Sigmoid colon (tissue), 3 donors: ENCODE data around the gene INPP5D.

Experiments
- POLR2A ChIP-seq, 2 donors: fragments of 450-650 bp; IDR thresholded peaks; one replicate each; pipeline ENCODE4 v1.6.1; 2016; ENCODE audit warnings: antibody characterized with exemption in 2 of 2, mild to moderate bottlenecking in 2 of 2, moderate library complexity in 2 of 2
- TF ChIP-seq, protein P1 (sequence below), 4 experiments: fragments of 450-650 bp in 3 of 4; fragments of 200-600 bp in 1 of 4; IDR thresholded peaks; one replicate each; pipeline ENCODE4 v1.5.1; 2016 to 2019; ENCODE audit warnings: antibody characterized with exemption in 4 of 4, mild to moderate bottlenecking in 3 of 4, moderate library complexity in 2 of 4

DNA sequence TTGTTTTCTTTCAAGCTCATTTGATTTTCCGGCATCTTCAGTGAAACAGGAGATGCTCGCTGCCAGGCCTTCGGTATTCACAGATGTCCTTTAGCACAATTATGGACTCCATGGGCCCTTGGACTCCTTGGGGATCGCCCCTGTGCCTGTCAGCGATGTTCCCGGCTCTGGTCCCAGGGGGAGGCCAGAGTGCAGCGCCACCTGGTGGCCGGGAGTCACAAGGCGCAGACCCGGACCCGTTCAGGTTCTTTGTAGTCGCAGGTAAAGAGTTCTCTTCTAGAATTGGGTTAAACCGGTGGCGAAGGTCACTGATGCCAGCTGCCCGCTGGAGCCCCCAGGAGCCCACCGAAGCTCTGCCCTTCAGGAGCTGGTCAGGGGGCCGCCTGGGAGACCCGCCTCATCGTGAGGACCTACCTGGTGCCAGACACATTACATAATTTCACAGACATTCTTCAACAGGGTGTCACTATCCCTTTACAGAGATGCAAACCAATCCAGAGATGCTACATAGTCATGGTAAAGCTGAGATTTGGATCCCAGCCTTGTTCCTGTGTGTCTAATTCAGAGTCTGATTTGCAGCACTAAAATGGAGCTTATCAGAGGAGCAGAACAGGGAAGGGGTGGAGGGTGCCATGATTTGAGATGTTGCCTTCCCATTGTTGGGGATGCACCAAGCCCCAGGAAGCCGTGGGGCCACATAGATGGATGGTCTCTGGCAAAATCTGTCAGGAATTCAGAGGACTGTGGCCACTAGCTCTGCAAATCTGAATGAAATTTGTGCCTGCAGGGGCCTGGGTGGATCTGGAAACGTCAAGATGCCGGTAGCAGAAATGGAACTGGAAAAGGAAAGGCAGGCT is 6.0 kb upstream of the INPP5D start:
- TF ChIP-seq, protein P1, sequence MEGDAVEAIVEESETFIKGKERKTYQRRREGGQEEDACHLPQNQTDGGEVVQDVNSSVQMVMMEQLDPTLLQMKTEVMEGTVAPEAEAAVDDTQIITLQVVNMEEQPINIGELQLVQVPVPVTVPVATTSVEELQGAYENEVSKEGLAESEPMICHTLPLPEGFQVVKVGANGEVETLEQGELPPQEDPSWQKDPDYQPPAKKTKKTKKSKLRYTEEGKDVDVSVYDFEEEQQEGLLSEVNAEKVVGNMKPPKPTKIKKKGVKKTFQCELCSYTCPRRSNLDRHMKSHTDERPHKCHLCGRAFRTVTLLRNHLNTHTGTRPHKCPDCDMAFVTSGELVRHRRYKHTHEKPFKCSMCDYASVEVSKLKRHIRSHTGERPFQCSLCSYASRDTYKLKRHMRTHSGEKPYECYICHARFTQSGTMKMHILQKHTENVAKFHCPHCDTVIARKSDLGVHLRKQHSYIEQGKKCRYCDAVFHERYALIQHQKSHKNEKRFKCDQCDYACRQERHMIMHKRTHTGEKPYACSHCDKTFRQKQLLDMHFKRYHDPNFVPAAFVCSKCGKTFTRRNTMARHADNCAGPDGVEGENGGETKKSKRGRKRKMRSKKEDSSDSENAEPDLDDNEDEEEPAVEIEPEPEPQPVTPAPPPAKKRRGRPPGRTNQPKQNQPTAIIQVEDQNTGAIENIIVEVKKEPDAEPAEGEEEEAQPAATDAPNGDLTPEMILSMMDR (IDR thresholded peaks at IDR 0.05), result peak in 3 of 4 experiments; percentile 62 to 66 (median 63)
- no peak for TF ChIP-seq POLR2A (IDR thresholded peaks at IDR 0.05)
